WTC11 (cell line): ENCODE results near the gene AHSA1. TPM values are rescaled to one million over a fixed set of nuclear protein-coding genes. Genes with fewer than 3 reads are reported as not detected.
A peak's percentile ranks its signal among the peaks of the same experiment; 100 is the strongest.

Experiments used
- ATAC-seq: fragments of 200-7000 bp; cut with Tn5 transposase; 2 replicates; pipeline ENCODE4 v1.10.0; 2021; ENCODE audit warnings: mild to moderate bottlenecking, moderate library complexity
- CTCF ChIA-PET: fragments of 300-600 bp; sonication (Branson Sonifier 250); formaldehyde crosslinking; loops from one replicate; lab custom pipeline; 2021; ENCODE audit warnings: antibody characterized with exemption; lab: Charles Lee
- POLR2A ChIA-PET: fragments of 350-600 bp; sonication (Branson Sonifier 250); formaldehyde crosslinking; loops from one replicate; lab custom pipeline; 2021; ENCODE audit warnings: antibody characterized with exemption; lab: Charles Lee
- DNase-seq: peaks from one replicate; pipeline ENCODE4 v3.0.0; 2021; ENCODE audit warnings: low spot score
- H3K27ac Mint-ChIP-seq: 2 replicates; pipeline ENCODE4 v1.8.0; 2021; ENCODE audit warnings: mixed read lengths
- H3K27me3 Mint-ChIP-seq: 2 replicates; pipeline ENCODE4 v1.8.0; 2021; ENCODE audit warnings: low read depth, mild to moderate bottlenecking, moderate library complexity, mixed read lengths
- H3K36me3 Mint-ChIP-seq: 2 replicates; pipeline ENCODE4 v1.8.0; 2021; ENCODE audit warnings: mixed read lengths
- H3K4me1 Mint-ChIP-seq: 2 replicates; pipeline ENCODE4 v1.8.0; 2022; ENCODE audit warnings: mixed read lengths
- H3K4me3 Mint-ChIP-seq: 2 replicates; pipeline ENCODE4 v1.8.0; 2021; ENCODE audit warnings: mild to moderate bottlenecking, moderate library complexity, mixed read lengths
- H3K9me3 Mint-ChIP-seq: 2 replicates; pipeline ENCODE4 v1.8.0; 2021; ENCODE audit warnings: mixed read lengths
- E2F1 ChIP-seq: sonication (generic); formaldehyde crosslinking; IDR thresholded peaks from 2 replicates; pipeline ENCODE4 v1.8.0; 2022; ENCODE audit warnings: mild to moderate bottlenecking, missing genetic modification reagents
- ELF4 ChIP-seq: sonication (generic); formaldehyde crosslinking; IDR thresholded peaks from 2 replicates; pipeline ENCODE4 v1.8.1; 2022; ENCODE audit warnings: low read depth, mild to moderate bottlenecking, moderate library complexity, missing genetic modification reagents
- MXD4 ChIP-seq: fragments of 250-450 bp; sonication (Bioruptor Pico); IDR thresholded peaks from 2 replicates; pipeline ENCODE4 v1.8.0; 2021; ENCODE audit warnings: mild to moderate bottlenecking, moderate library complexity, borderline replicate concordance
- NFYB ChIP-seq: sonication (generic); formaldehyde crosslinking; conservative IDR thresholded peaks from 2 replicates; pipeline ENCODE4 v1.8.0; 2022; ENCODE audit warnings: low read depth, missing genetic modification reagents
- NR3C1 ChIP-seq: sonication (generic); formaldehyde crosslinking; conservative IDR thresholded peaks from 2 replicates; pipeline ENCODE4 v1.8.1; 2023; ENCODE audit warnings: low read depth, mild to moderate bottlenecking, missing genetic modification reagents
- OVOL2 ChIP-seq: fragments of 250-450 bp; sonication (Bioruptor Pico); IDR thresholded peaks from 2 replicates; pipeline ENCODE4 v1.9.0; 2021; ENCODE audit warnings: mild to moderate bottlenecking, borderline replicate concordance
- STAT6 ChIP-seq: sonication (generic); formaldehyde crosslinking; conservative IDR thresholded peaks from 2 replicates; pipeline ENCODE4 v1.8.1; 2023; ENCODE audit warnings: mild to moderate bottlenecking, low read depth, missing genetic modification reagents, moderate library complexity
- ZBTB43 ChIP-seq: sonication (generic); formaldehyde crosslinking; IDR thresholded peaks from 2 replicates; pipeline ENCODE4 v1.8.1; 2023; ENCODE audit warnings: mild to moderate bottlenecking, missing genetic modification reagents
- ZMAT4 ChIP-seq: fragments of 250-450 bp; sonication (Bioruptor Pico); IDR thresholded peaks from 2 replicates; pipeline ENCODE4 v1.9.0; 2021; ENCODE audit warnings: mild to moderate bottlenecking
- ZNF232 ChIP-seq: sonication (generic); formaldehyde crosslinking; IDR thresholded peaks from 2 replicates; pipeline ENCODE4 v1.8.0; 2022; ENCODE audit warnings: mild to moderate bottlenecking, missing genetic modification reagents
- ZNF281 ChIP-seq: sonication (generic); formaldehyde crosslinking; IDR thresholded peaks from 2 replicates; pipeline ENCODE4 v1.8.0; 2023; ENCODE audit warnings: mild to moderate bottlenecking, missing genetic modification reagents
- ZNF396 ChIP-seq: fragments of 250-450 bp; sonication (Bioruptor Pico); IDR thresholded peaks from 2 replicates; pipeline ENCODE4 v1.8.0; 2021; ENCODE audit warnings: mild to moderate bottlenecking, moderate library complexity, borderline replicate concordance
- ZNF512 ChIP-seq: sonication (generic); formaldehyde crosslinking; IDR thresholded peaks from 2 replicates; pipeline ENCODE4 v1.8.1; 2022; ENCODE audit warnings: missing genetic modification reagents, borderline replicate concordance
- ZNF532 ChIP-seq: fragments of 250-450 bp; sonication (Bioruptor Pico); IDR thresholded peaks from 2 replicates; pipeline ENCODE4 v1.9.0; 2021; ENCODE audit warnings: mild to moderate bottlenecking, borderline replicate concordance
- total RNA-seq: library from RNA; stranded (reverse); gene quantifications from 3 replicates; pipeline ENCODE4 v1.2.3, GENCODE V29; 2021

Gene AHSA1
- total RNA-seq, 1 experiment from 2014 or later: 186 TPM

GRCh38 chr14:77508876-77509275, 51.0 kb downstream of the AHSA1 start:
- 0 out of 2 replicates have a peak, but pooled peaks cover 7% of the 10 kb centered on the region for H3K9me3 Mint-ChIP-seq
- no peak overlapping the region for H3K27ac Mint-ChIP-seq
- no peak for DNase-seq

GRCh38 chr14:77509366-77509765, 51.5 kb downstream of the AHSA1 start:
- POLR2A ChIA-PET: no interaction called here
- CTCF ChIA-PET: no interaction called here
- DNase-seq (no peak), ATAC-seq (no peak)
- Mint-ChIP-seq H3K36me3 (peaks cover 18% of the 10 kb centered on the region), H3K4me3 (no peak overlapping the region), H3K9me3 (0 out of 2 replicates have a peak, but pooled peaks cover 4% of the 10 kb centered on the region), H3K27me3 (no peaks in the 10 kb centered on the region), H3K27ac (peak overlapping the region; percentile 74; the same call in 1 of the 2 replicates), H3K4me1 (no peaks in the 10 kb centered on the region)
- no peak for TF ChIP-seq ELF4 (CRISPR knock-in tag)
- no peak for TF ChIP-seq ZNF532 (CRISPR knock-in tag)
- no peak for TF ChIP-seq ZNF281
- no peak for TF ChIP-seq NR3C1 (CRISPR knock-in tag)
- TF ChIP-seq ZMAT4 (CRISPR knock-in tag): no peak
- TF ChIP-seq STAT6 (CRISPR knock-in tag): no peak
- no peak for TF ChIP-seq OVOL2 (CRISPR knock-in tag)
- no peak for TF ChIP-seq MXD4 (CRISPR knock-in tag)
- TF ChIP-seq ZNF396 (CRISPR knock-in tag): no peak
- no peak for TF ChIP-seq ZNF232 (CRISPR knock-in tag)
- TF ChIP-seq E2F1 (CRISPR knock-in tag): no peak
- no peak for TF ChIP-seq ZBTB43 (CRISPR knock-in tag)
- TF ChIP-seq ZNF512 (CRISPR knock-in tag): no peak

More at GRCh38 chr14:77508876-77509275, 51.0 kb downstream of the AHSA1 start:
- no peak for TF ChIP-seq NFYB (CRISPR knock-in tag)
- TF ChIP-seq NR3C1 (CRISPR knock-in tag): no peak
- no peak for TF ChIP-seq E2F1 (CRISPR knock-in tag)
- H3K4me3 Mint-ChIP-seq: no peak overlapping the region
- ChIA-PET POLR2A (no interaction called here), CTCF (no interaction called here)
- H3K4me1 Mint-ChIP-seq: no peaks in the 10 kb centered on the region
- ATAC-seq: no peak
- peaks cover 18% of the 10 kb centered on the region for H3K36me3 Mint-ChIP-seq
- H3K27me3 Mint-ChIP-seq: no peaks in the 10 kb centered on the region
